Measurements from ENCODE around the gene CHMP4A. TPM values are rescaled to one million over a fixed set of nuclear protein-coding genes. Genes with fewer than 3 reads are reported as not detected.

CHMP4A gene
- total RNA-seq, 1 donor from 2014 or later, result 37.6 TPM

GRCh38 chr14:24252289-24253124 lies 39.2 kb upstream of the CHMP4A start:
- no peaks in the 10 kb centered on the region for H3K36me3 ChIP-seq
- no peak for TF ChIP-seq POLR2AphosphoS5 (IDR thresholded peaks at IDR 0.05; ENCODE audit: insufficient read depth in 1 of 2, low read depth in 1 of 2)
- no peak for TF ChIP-seq CTCF (IDR thresholded peaks at IDR 0.05)
- TF ChIP-seq POLR2A (IDR thresholded peaks at IDR 0.05), result no peak
- H3K27ac ChIP-seq, result no peak overlapping the region
- no peaks in the 10 kb centered on the region for H3K4me1 ChIP-seq
- H3K9me3 ChIP-seq, result no peaks in the 10 kb centered on the region
- no peak overlapping the region for H3K4me3 ChIP-seq
- intact Hi-C loops (cut with DNase I), result no loop called here
- no peak for DNase-seq (ENCODE audit: extremely low spot score in 2 of 2)
- no peaks in the 10 kb centered on the region for H3K27me3 ChIP-seq

DNA sequence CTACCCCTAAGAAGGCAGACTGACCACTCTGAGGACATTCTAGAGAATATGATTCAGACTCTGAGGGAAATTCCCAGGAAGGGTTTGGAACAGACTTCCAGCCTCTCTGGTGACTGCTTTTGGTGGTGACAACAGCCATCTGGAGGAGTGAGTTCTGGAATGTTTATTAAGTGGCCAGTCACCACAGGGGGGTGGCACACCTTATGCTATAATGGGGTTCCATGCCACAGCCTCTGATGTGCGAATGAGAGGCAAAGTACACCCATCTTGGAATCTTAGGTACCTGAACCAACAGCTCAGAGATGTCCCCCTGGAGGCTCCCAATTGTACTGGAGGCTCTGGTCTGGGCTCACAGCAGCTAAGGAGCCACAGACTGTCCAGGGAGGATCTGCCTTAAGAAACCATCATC lies 38.6 kb upstream of the CHMP4A start:
- TF ChIP-seq CTCF (IDR thresholded peaks at IDR 0.05), result no peak
- TF ChIP-seq POLR2A (IDR thresholded peaks at IDR 0.05), result no peak
- no peak for TF ChIP-seq POLR2AphosphoS5 (IDR thresholded peaks at IDR 0.05; ENCODE audit: insufficient read depth in 1 of 2, low read depth in 1 of 2)
- Histone ChIP-seq H3K4me3 (no peak overlapping the region), H3K36me3 (no peaks in the 10 kb centered on the region), H3K9me3 (no peaks in the 10 kb centered on the region), H3K27me3 (no peaks in the 10 kb centered on the region), H3K27ac (no peak overlapping the region), H3K4me1 (no peaks in the 10 kb centered on the region)
- no peak for DNase-seq (ENCODE audit: extremely low spot score in 2 of 2)
- intact Hi-C loops (cut with DNase I), result no loop called here

GRCh38 chr14:24250354-24250753 lies 37.1 kb upstream of the CHMP4A start:
- DNase-seq (ENCODE audit: extremely low spot score in 2 of 2), result no peak
- Histone ChIP-seq H3K27ac (no peak overlapping the region), H3K4me3 (no peak overlapping the region), H3K9me3 (no peaks in the 10 kb centered on the region), H3K4me1 (no peaks in the 10 kb centered on the region), H3K27me3 (no peaks in the 10 kb centered on the region), H3K36me3 (no peaks in the 10 kb centered on the region)
- intact Hi-C loops (cut with DNase I), result no loop called here
- TF ChIP-seq POLR2A (IDR thresholded peaks at IDR 0.05), result no peak
- no peak for TF ChIP-seq CTCF (IDR thresholded peaks at IDR 0.05)
- TF ChIP-seq POLR2AphosphoS5 (IDR thresholded peaks at IDR 0.05; ENCODE audit: insufficient read depth in 1 of 2, low read depth in 1 of 2), result no peak

- Histone ChIP-seq H3K27ac (no peak overlapping the region), H3K9me3 (no peaks in the 10 kb centered on the region), H3K4me1 (no peaks in the 10 kb centered on the region), H3K4me3 (no peak overlapping the region), H3K27me3 (no peaks in the 10 kb centered on the region), H3K36me3 (no peaks in the 10 kb centered on the region)
- no peak for DNase-seq (ENCODE audit: extremely low spot score in 2 of 2)
- intact Hi-C loops (cut with DNase I), result no loop called here
- TF ChIP-seq POLR2AphosphoS5 (IDR thresholded peaks at IDR 0.05; ENCODE audit: insufficient read depth in 1 of 2, low read depth in 1 of 2) (no peak), CTCF (IDR thresholded peaks at IDR 0.05) (no peak), POLR2A (IDR thresholded peaks at IDR 0.05) (no peak)
These were observed 36.1 kb upstream of the CHMP4A start for GRCh38 chr14:24249230-24250021.

Data from vagina (tissue), 2 donors.